22Rv1 (cell line): ENCODE data around the gene TNFAIP8L1.

Experiments
- ZFX ChIP-seq: fragments of 450-650 bp; IDR thresholded peaks from 2 replicates; pipeline ENCODE4 v1.6.1; 2017; ENCODE audit warnings: antibody characterized with exemption, borderline replicate concordance
- TF ChIP-seq, protein P1 (sequence below): fragments of 450-650 bp; IDR thresholded peaks from 2 replicates; pipeline ENCODE4 v1.5.1; 2017; ENCODE audit warnings: mild to moderate bottlenecking

DNA sequence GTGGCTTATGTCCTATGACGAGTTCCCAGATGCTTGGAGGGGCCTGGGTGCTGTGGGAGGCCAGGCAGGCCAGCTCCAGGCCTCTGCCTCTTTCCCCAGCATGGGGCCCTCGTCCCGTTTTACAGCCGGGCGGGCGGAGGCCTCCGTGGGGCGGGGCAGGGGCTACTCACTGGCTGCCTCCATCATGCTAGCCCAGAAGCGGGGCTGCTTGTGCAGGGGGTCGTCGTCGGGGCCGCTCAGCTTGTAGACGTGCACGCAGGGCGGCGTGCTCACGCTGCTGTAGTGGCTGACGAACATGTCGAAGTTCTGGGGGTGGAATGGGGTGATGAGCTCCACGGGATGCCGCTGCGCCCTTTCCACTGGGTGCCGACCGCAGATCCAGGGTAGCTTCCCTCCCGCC, 49.3 kb downstream of the TNFAIP8L1 start:
- TF ChIP-seq, protein P1, sequence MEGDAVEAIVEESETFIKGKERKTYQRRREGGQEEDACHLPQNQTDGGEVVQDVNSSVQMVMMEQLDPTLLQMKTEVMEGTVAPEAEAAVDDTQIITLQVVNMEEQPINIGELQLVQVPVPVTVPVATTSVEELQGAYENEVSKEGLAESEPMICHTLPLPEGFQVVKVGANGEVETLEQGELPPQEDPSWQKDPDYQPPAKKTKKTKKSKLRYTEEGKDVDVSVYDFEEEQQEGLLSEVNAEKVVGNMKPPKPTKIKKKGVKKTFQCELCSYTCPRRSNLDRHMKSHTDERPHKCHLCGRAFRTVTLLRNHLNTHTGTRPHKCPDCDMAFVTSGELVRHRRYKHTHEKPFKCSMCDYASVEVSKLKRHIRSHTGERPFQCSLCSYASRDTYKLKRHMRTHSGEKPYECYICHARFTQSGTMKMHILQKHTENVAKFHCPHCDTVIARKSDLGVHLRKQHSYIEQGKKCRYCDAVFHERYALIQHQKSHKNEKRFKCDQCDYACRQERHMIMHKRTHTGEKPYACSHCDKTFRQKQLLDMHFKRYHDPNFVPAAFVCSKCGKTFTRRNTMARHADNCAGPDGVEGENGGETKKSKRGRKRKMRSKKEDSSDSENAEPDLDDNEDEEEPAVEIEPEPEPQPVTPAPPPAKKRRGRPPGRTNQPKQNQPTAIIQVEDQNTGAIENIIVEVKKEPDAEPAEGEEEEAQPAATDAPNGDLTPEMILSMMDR: no peak
- TF ChIP-seq ZFX: no peak
